A549 (cell line): ENCODE data around the gene LAMB1. TPM values are rescaled to one million over a fixed set of nuclear protein-coding genes. Genes with fewer than 3 reads are reported as not detected.

Experiments
- ATAC-seq, 2 experiments: fragments of 200-7000 bp in 1 of 2; fragments of >200 bp in 1 of 2; cut with Nextera tagmentation in 1 of 2; cut with Tn5 transposase in 1 of 2; 3 replicates each; pipeline versions ENCODE4 v1.8.0 to v1.9.1; 2018 to 2020; ENCODE audit warnings: mild to moderate bottlenecking in 1 of 2, moderate library complexity in 1 of 2
- CTCF ChIA-PET: fragments of 300-600 bp; sonication (Branson Sonifier 250); formaldehyde crosslinking; extraction: SDS; loops from one replicate; lab custom pipeline; 2021; ENCODE audit warnings: antibody characterized with exemption, inconsistent platforms; lab: Yijun Ruan, JAX
- POLR2A ChIA-PET: fragments of 350-600 bp; formaldehyde crosslinking; extraction: SDS; loops from one replicate; lab custom pipeline; 2021; ENCODE audit warnings: antibody characterized with exemption, inconsistent platforms; lab: Yijun Ruan, JAX
- DNase-seq, 2 experiments: peaks; one replicate each; pipeline versions ENCODE4 v3.0.0 to v3.0.0-alpha.2; 2011 to 2016; ENCODE audit warnings: low read depth in 1 of 2, low spot score in 1 of 2
- FAIRE-seq: peaks from 2 replicates; lab custom pipeline; 2011; peaks lifted over from hg19 to GRCh38; lab: Jason Lieb, UNC
- H3K27ac ChIP-seq, 2 experiments: fragments of >200 bp; sonication (Bioruptor Twin); formaldehyde crosslinking; 3 replicates each; pipeline ENCODE4 v1.5.1; 2016 to 2017
- H3K4me1 ChIP-seq: fragments of >200 bp; sonication (Bioruptor Twin); formaldehyde crosslinking; 3 replicates; pipeline ENCODE4 v1.6.1; 2016
- H3K4me2 ChIP-seq: fragments of >200 bp; sonication (Bioruptor Twin); formaldehyde crosslinking; 3 replicates; pipeline ENCODE4 v1.6.1; 2016
- H3K4me3 ChIP-seq: fragments of >200 bp; sonication (Bioruptor Twin); formaldehyde crosslinking; 3 replicates; pipeline ENCODE4 v1.5.1; 2016
- H3K9me3 ChIP-seq: fragments of >200 bp; sonication (Bioruptor Twin); formaldehyde crosslinking; 3 replicates; pipeline ENCODE4 v1.6.1; 2016
- CBX2 ChIP-seq: fragments of 200-600 bp; sonication (generic); IDR thresholded peaks from 2 replicates; pipeline ENCODE4 v1.6.1; 2016; ENCODE audit warnings: low read depth, mild to moderate bottlenecking, borderline replicate concordance
- CHD4 ChIP-seq: fragments of 200-600 bp; sonication (generic); IDR thresholded peaks from 2 replicates; pipeline ENCODE4 v1.6.1; 2016; ENCODE audit warnings: antibody characterized with exemption, mild to moderate bottlenecking, borderline replicate concordance
- EHMT2 ChIP-seq: fragments of 200-600 bp; sonication (generic); IDR thresholded peaks from 2 replicates; pipeline ENCODE4 v1.6.1; 2016; ENCODE audit warnings: antibody characterized with exemption, low read depth, mild to moderate bottlenecking, moderate library complexity
- FOSB ChIP-seq: fragments of 250-450 bp; sonication (Bioruptor Pico); IDR thresholded peaks from 2 replicates; pipeline ENCODE4 v1.5.0; 2020; ENCODE audit warnings: mild to moderate bottlenecking, moderate library complexity
- FOSL2 ChIP-seq, 2 experiments: fragments of 450-650 bp in 1 of 2; fragments of >200 bp in 1 of 2; sonication (Bioruptor Twin) in 1 of 2; formaldehyde crosslinking; IDR thresholded peaks; 2 replicates each; pipeline versions ENCODE4 v1.5.0 to v1.6.1; 2016 to 2020; ENCODE audit warnings: mild to moderate bottlenecking in 1 of 2, moderate library complexity in 1 of 2
- HOXA7 ChIP-seq: fragments of 250-450 bp; sonication (Bioruptor Pico); IDR thresholded peaks from 2 replicates; pipeline ENCODE4 v1.5.0; 2020; ENCODE audit warnings: mild to moderate bottlenecking, moderate library complexity
- JUNB ChIP-seq: fragments of >200 bp; sonication (Bioruptor Twin); formaldehyde crosslinking; IDR thresholded peaks from 2 replicates; pipeline ENCODE4 v1.6.1; 2016
- KDM1A ChIP-seq: fragments of 200-600 bp; sonication (generic); IDR thresholded peaks from 2 replicates; pipeline ENCODE4 v1.6.1; 2016; ENCODE audit warnings: low read depth, mild to moderate bottlenecking
- KDM5A ChIP-seq: fragments of 200-600 bp; sonication (generic); IDR thresholded peaks from 2 replicates; pipeline ENCODE4 v1.6.1; 2016; ENCODE audit warnings: antibody characterized with exemption, mild to moderate bottlenecking
- MAFK ChIP-seq: fragments of 450-650 bp; IDR thresholded peaks from 2 replicates; pipeline ENCODE4 v1.6.1; 2014; ENCODE audit not compliant: partially characterized antibody
- MAX ChIP-seq: IDR thresholded peaks from 2 replicates; pipeline ENCODE4 v1.6.1; 2012
- MAZ ChIP-seq: fragments of 150-350 bp; IDR thresholded peaks from 2 replicates; pipeline ENCODE4 v1.6.1; 2014; ENCODE audit warnings: antibody characterized with exemption, low read depth, low read length, borderline replicate concordance
- MYC ChIP-seq: IDR thresholded peaks from 2 replicates; pipeline ENCODE4 v1.6.1; 2012; ENCODE audit warnings: mild to moderate bottlenecking, inconsistent platforms, low read length, improper control_type of control experiment, borderline replicate concordance
- PHF8 ChIP-seq: fragments of 200-600 bp; sonication (generic); IDR thresholded peaks from 2 replicates; pipeline ENCODE4 v1.6.1; 2016; ENCODE audit warnings: low read depth, mild to moderate bottlenecking, antibody characterized with exemption, moderate library complexity, borderline replicate concordance
- RAD21 ChIP-seq, 2 experiments: fragments of >200 bp in 1 of 2; sonication (Bioruptor Twin) in 1 of 2; formaldehyde crosslinking in 1 of 2; IDR thresholded peaks in 1 of 2; conservative IDR thresholded peaks in 1 of 2; 2 replicates in 1 of 2; 3 replicates in 1 of 2; pipeline ENCODE4 v1.6.1; 2012 to 2018; ENCODE audit warnings: inconsistent platforms in 1 of 2
- RCOR1 ChIP-seq: fragments of 150-350 bp; IDR thresholded peaks from 2 replicates; pipeline ENCODE4 v1.6.1; 2014; ENCODE audit warnings: antibody characterized with exemption, low read length, low read depth
- SREBF2 ChIP-seq: fragments of 450-650 bp; IDR thresholded peaks from 2 replicates; pipeline ENCODE4 v1.6.1; 2014; ENCODE audit warnings: mild to moderate bottlenecking, moderate library complexity
- ZC3H11A ChIP-seq: fragments of 450-650 bp; IDR thresholded peaks from 2 replicates; pipeline ENCODE4 v1.6.1; 2014; ENCODE audit warnings: antibody characterized with exemption, mild to moderate bottlenecking
- ZFP36 ChIP-seq: fragments of 450-650 bp; IDR thresholded peaks from 2 replicates; pipeline ENCODE4 v1.6.1; 2014; ENCODE audit warnings: borderline replicate concordance; ENCODE audit not compliant: partially characterized antibody
- WGBS: methylation state at CpG from one replicate; pipeline ENCODE4 v1.1.6; 2017; ENCODE audit errors: missing lambda C conversion rate; 5-methylcytosine and 5-hydroxymethylcytosine counted together
- polyA plus RNA-seq, 4 experiments: library from polyadenylated mRNA; depleted of rRNA in 3 of 4; stranded (reverse); fragments of >200 nt; fragmentation: RNase III in 1 of 4; extraction: RNeasy Plus Mini Kit Qiagen cat#74134 plus additional on column Dnase treatment in 1 of 4; gene quantifications; 2 replicates in 3 of 4; 3 replicates in 1 of 4; pipeline ENCODE4 v1.2.3, GENCODE V29; 2011 to 2017

LAMB1 gene
- polyA plus RNA-seq, 2 of the 4 experiments (the other 2 are of a cell fraction) = 142 to 162 TPM

- TF ChIP-seq MAZ (no peak), MAX (no peak)
Measured at GRCh38 chr7:107971613-107972012, 31.3 kb downstream of the LAMB1 start (continued).

DNA sequence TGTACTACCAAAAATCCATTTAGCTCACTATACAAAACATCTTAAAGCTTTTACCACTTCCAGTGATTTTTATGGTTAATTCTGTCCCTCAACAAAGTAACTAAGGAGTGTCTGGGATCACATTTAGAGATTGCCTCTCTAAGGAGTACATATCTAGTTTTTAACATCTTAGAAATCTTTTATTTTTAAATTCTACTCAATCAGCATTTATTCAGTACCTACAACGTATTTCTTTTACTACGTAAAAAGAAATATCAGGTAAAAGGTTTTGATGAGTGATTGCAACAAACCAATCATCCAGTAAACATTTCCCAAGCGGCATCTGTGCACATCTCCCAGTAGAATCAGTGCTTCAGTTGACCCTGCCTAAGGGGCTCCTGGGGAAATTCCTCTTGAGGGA, 31.9 kb downstream of the LAMB1 start:
- no peak overlapping the region for H3K4me3 ChIP-seq
- H3K27ac ChIP-seq = peak overlapping the region in 1 of 2 experiments; percentile 43; a peak in 1 of 6 replicates
- no peak for FAIRE-seq
- CTCF ChIA-PET = interaction anchor here (0.6 to 1.6 kb wide), 5 partner anchors 9 to 175 kb away, joined by 3 to 7 read pairs (median 3); no protein-coding TSS in a partner anchor
- WGBS = 93% methylated on average over 3 of the region's 3 CpGs
- DNase-seq = no peak
- no peaks in the 10 kb centered on the region for H3K9me3 ChIP-seq
- POLR2A ChIA-PET = no interaction called here
- no peak overlapping the region for H3K4me2 ChIP-seq
- peaks cover 23% of the 10 kb centered on the region for H3K4me1 ChIP-seq
- ATAC-seq = no peak
- no peak for TF ChIP-seq EHMT2
- no peak for TF ChIP-seq MYC
- peak; percentile 70 for TF ChIP-seq MAFK
- TF ChIP-seq, all 56 proteins: peak for 1

GRCh38 chr7:107969856-107970255, 33.1 kb downstream of the LAMB1 start:
- WGBS = 92% methylated on average over 6 of the region's 6 CpGs
- ChIA-PET POLR2A (no interaction called here), CTCF (interaction anchor here (1.2 to 1.7 kb wide), 2 partner anchors 8 to 176 kb away, joined by 3 to 5 read pairs; no protein-coding TSS in a partner anchor)

GRCh38 chr7:107968449-107968848, 34.5 kb downstream of the LAMB1 start:
- H3K4me1 ChIP-seq = peaks cover 23% of the 10 kb centered on the region
- 95% methylated on average over 3 of the region's 3 CpGs for WGBS
- no peaks in the 10 kb centered on the region for H3K9me3 ChIP-seq
- ChIA-PET POLR2A (no interaction called here), CTCF (interaction anchor here (1.0 to 1.7 kb wide), 2 partner anchors 14 to 177 kb away, joined by 3 to 5 read pairs; no protein-coding TSS in a partner anchor)
- FAIRE-seq (no peak), ATAC-seq (no peak), DNase-seq (no peak)
- H3K27ac ChIP-seq = no peak overlapping the region
- no peak overlapping the region for H3K4me2 ChIP-seq
- no peak overlapping the region for H3K4me3 ChIP-seq
- TF ChIP-seq FOSL2 (IDR thresholded peaks at IDR 0.05) (no peak), FOSL2 (CRISPR knock-in tag; IDR thresholded peaks at IDR 0.05) (no peak), RCOR1 (no peak), HOXA7 (CRISPR knock-in tag) (no peak), ZFP36 (no peak), KDM1A (no peak), SREBF2 (no peak), KDM5A (no peak), PHF8 (no peak), CBX2 (no peak)

More at GRCh38 chr7:107969856-107970255, 33.1 kb downstream of the LAMB1 start:
- Histone ChIP-seq H3K4me3 (no peak overlapping the region), H3K4me1 (peaks cover 23% of the 10 kb centered on the region), H3K4me2 (no peak overlapping the region), H3K27ac (no peak overlapping the region), H3K9me3 (no peaks in the 10 kb centered on the region)
- TF ChIP-seq RAD21 (conservative IDR thresholded peaks at IDR 0.05 in 1 of 2, IDR thresholded peaks at IDR 0.05 in 1 of 2) (no peak), JUNB (no peak), FOSB (CRISPR knock-in tag) (no peak), ZC3H11A (no peak), CHD4 (no peak), ZFP36 (no peak)
- FAIRE-seq (no peak), DNase-seq (no peak), ATAC-seq (no peak)
